WTC11 (cell line): Measurements from ENCODE around the gene RASGEF1C.

Source experiments
- ATF3 ChIP-seq: sonication (generic); formaldehyde crosslinking; conservative IDR thresholded peaks from 2 replicates; pipeline ENCODE4 v1.8.1; 2022; ENCODE audit warnings: mild to moderate bottlenecking, missing genetic modification reagents
- CTCF ChIP-seq: fragments of 200-600 bp; IDR thresholded peaks from 2 replicates; pipeline ENCODE4 v1.8.0; 2022; ENCODE audit warnings: antibody characterized with exemption
- ESRRA ChIP-seq: sonication (generic); formaldehyde crosslinking; IDR thresholded peaks from 2 replicates; pipeline ENCODE4 v1.8.1; 2022; ENCODE audit warnings: mild to moderate bottlenecking, missing genetic modification reagents, borderline replicate concordance
- FOXK1 ChIP-seq: sonication (generic); formaldehyde crosslinking; IDR thresholded peaks from 2 replicates; pipeline ENCODE4 v1.8.0; 2022; ENCODE audit warnings: mild to moderate bottlenecking, moderate library complexity, missing genetic modification reagents
- HMGA2 ChIP-seq: fragments of 250-450 bp; sonication (Bioruptor Pico); IDR thresholded peaks from 2 replicates; pipeline ENCODE4 v1.4.0; 2021; ENCODE audit warnings: mild to moderate bottlenecking, moderate library complexity
- IRF1 ChIP-seq: sonication (generic); formaldehyde crosslinking; IDR thresholded peaks from 2 replicates; pipeline ENCODE4 v1.8.0; 2023; ENCODE audit warnings: missing genetic modification reagents
- MAX ChIP-seq: sonication (generic); formaldehyde crosslinking; IDR thresholded peaks from 2 replicates; pipeline ENCODE4 v1.8.0; 2022; ENCODE audit warnings: mild to moderate bottlenecking, missing genetic modification reagents
- MYBL2 ChIP-seq: sonication (generic); formaldehyde crosslinking; IDR thresholded peaks from 2 replicates; pipeline ENCODE4 v1.8.1; 2023; ENCODE audit warnings: mild to moderate bottlenecking, moderate library complexity, missing genetic modification reagents
- NFATC4 ChIP-seq: fragments of 250-450 bp; sonication (Bioruptor Pico); IDR thresholded peaks from 2 replicates; pipeline ENCODE4 v1.9.0; 2021; ENCODE audit warnings: mild to moderate bottlenecking
- NFYB ChIP-seq: sonication (generic); formaldehyde crosslinking; conservative IDR thresholded peaks from 2 replicates; pipeline ENCODE4 v1.8.0; 2022; ENCODE audit warnings: low read depth, missing genetic modification reagents
- SP1 ChIP-seq: sonication (generic); formaldehyde crosslinking; conservative IDR thresholded peaks from 2 replicates; pipeline ENCODE4 v1.8.1; 2022; ENCODE audit warnings: missing genetic modification reagents
- ZBTB21 ChIP-seq: sonication (generic); formaldehyde crosslinking; IDR thresholded peaks from 2 replicates; pipeline ENCODE4 v1.8.1; 2023; ENCODE audit warnings: mild to moderate bottlenecking, missing genetic modification reagents, borderline replicate concordance
- TF ChIP-seq, protein P1 (sequence below): sonication (generic); formaldehyde crosslinking; IDR thresholded peaks from 2 replicates; pipeline ENCODE4 v1.8.1; 2022; ENCODE audit warnings: low read depth, mild to moderate bottlenecking, moderate library complexity, missing genetic modification reagents, borderline replicate concordance
- TF ChIP-seq, protein P2 (sequence below): sonication (generic); formaldehyde crosslinking; IDR thresholded peaks from 2 replicates; pipeline ENCODE4 v1.8.1; 2023; ENCODE audit warnings: mild to moderate bottlenecking, missing genetic modification reagents, moderate library complexity

DNA sequence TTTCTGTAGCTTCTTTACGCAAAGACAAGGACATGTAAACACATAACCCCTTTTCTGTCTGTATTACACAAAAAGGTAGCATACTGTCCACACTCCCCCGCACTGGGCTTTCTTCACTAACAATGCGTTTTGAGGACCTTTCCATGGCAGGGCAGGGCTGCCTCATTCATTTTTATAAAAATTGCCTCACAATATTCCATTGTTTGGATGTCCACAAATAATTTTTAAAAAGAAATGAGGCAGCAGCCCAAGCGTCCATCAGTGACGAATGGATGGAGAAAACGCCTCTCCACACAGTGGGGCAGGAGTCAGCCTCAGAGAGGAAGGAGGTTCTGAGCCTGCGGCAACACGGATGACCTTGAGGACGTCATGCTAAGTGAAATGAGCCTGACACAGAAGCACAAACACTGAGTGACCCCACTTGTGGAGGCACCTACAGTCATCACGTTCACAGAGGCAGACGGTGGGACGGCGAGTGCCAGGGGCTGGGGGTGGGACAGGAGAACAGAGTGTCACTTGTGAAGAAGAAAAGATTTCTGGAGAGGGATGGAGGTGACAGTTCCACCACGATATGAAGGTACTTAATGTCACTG, 67.8 kb downstream of the RASGEF1C start:
- TF ChIP-seq CTCF = no peak
- no peak for TF ChIP-seq MAX (CRISPR knock-in tag)
- TF ChIP-seq, protein P1, sequence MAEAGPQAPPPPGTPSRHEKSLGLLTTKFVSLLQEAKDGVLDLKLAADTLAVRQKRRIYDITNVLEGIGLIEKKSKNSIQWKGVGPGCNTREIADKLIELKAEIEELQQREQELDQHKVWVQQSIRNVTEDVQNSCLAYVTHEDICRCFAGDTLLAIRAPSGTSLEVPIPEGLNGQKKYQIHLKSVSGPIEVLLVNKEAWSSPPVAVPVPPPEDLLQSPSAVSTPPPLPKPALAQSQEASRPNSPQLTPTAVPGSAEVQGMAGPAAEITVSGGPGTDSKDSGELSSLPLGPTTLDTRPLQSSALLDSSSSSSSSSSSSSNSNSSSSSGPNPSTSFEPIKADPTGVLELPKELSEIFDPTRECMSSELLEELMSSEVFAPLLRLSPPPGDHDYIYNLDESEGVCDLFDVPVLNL = no peak
- no peak for TF ChIP-seq ESRRA (CRISPR knock-in tag)
- no peak for TF ChIP-seq NFATC4
- no peak for TF ChIP-seq ZBTB21
- TF ChIP-seq SP1 (CRISPR knock-in tag) = no peak
- TF ChIP-seq, protein P2, sequence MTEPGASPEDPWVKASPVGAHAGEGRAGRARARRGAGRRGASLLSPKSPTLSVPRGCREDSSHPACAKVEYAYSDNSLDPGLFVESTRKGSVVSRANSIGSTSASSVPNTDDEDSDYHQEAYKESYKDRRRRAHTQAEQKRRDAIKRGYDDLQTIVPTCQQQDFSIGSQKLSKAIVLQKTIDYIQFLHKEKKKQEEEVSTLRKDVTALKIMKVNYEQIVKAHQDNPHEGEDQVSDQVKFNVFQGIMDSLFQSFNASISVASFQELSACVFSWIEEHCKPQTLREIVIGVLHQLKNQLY (CRISPR knock-in tag) = no peak
- TF ChIP-seq NFYB (CRISPR knock-in tag) = no peak
- TF ChIP-seq ATF3 (CRISPR knock-in tag) = no peak
- no peak for TF ChIP-seq FOXK1 (CRISPR knock-in tag)
- no peak for TF ChIP-seq MYBL2 (CRISPR knock-in tag)
- TF ChIP-seq HMGA2 = no peak
- TF ChIP-seq IRF1 (CRISPR knock-in tag) = no peak
